GM12878 (cell line): Measurements from ENCODE around the gene IQSEC2. TPM values are rescaled to one million over a fixed set of nuclear protein-coding genes. Genes with fewer than 3 reads are reported as not detected.
A peak's percentile ranks its signal among the peaks of the same experiment; 100 is the strongest.

ENCODE experiments used
- BCLAF1 ChIP-seq: fragments of 450-650 bp; IDR thresholded peaks from 2 replicates; pipeline ENCODE4 v1.6.1; 2017; ENCODE audit warnings: antibody characterized with exemption, mild to moderate bottlenecking, moderate library complexity
- BHLHE40 ChIP-seq, 2 experiments: fragments of 450-650 bp in 1 of 2; IDR thresholded peaks; 2 replicates each; pipeline ENCODE4 v1.6.1; 2011 to 2017; ENCODE audit warnings: low read depth in 2 of 2, borderline replicate concordance in 1 of 2, improper control_type of control experiment in 1 of 2, low read length in 1 of 2, mild to moderate bottlenecking in 1 of 2
- HCFC1 ChIP-seq: fragments of 150-350 bp; IDR thresholded peaks from 2 replicates; pipeline ENCODE4 v1.6.1; 2014; ENCODE audit warnings: low read length
- IKZF2 ChIP-seq, 2 experiments: fragments of 450-650 bp; IDR thresholded peaks; 2 replicates each; pipeline ENCODE4 v1.6.1; 2017; ENCODE audit warnings: mild to moderate bottlenecking in 2 of 2, moderate library complexity in 2 of 2
- JUNB ChIP-seq: IDR thresholded peaks from 2 replicates; pipeline ENCODE4 v1.6.1; 2016; ENCODE audit warnings: antibody characterized with exemption, mild to moderate bottlenecking
- NR2F1 ChIP-seq: fragments of 450-650 bp; conservative IDR thresholded peaks from 2 replicates; pipeline ENCODE4 v1.6.1; 2017; ENCODE audit warnings: mild to moderate bottlenecking
- RELB ChIP-seq: fragments of 450-650 bp; IDR thresholded peaks from 2 replicates; pipeline ENCODE4 v1.6.1; 2017; ENCODE audit warnings: low read depth, mild to moderate bottlenecking, moderate library complexity
- SUPT20H ChIP-seq: IDR thresholded peaks from 2 replicates; pipeline ENCODE4 v1.6.1; 2011; ENCODE audit warnings: low read depth, mild to moderate bottlenecking, low read length, moderate library complexity, borderline replicate concordance; ENCODE audit not compliant: control insufficient read depth
- polyA plus RNA-seq, 11 experiments: library from polyadenylated mRNA; depleted of rRNA in 4 of 11; unstranded in 6 of 11; stranded (reverse) in 5 of 11; fragments of >200 nt; fragmentation: Nextera tagmentation in 4 of 11; fragmentation: Illumina TruSeq in 1 of 11; extraction: Ambion mirVana in 4 of 11; extraction: Trizol in 1 of 11; gene quantifications; 1 replicate in 1 of 11; 2 replicates in 10 of 11; pipeline versions ENCODE4 v1.2.1 to v1.2.3, GENCODE V29; 2011 to 2016; ENCODE audit warnings: inconsistent platforms in 2 of 11, missing spikeins in 2 of 11, low read depth in 1 of 11
- total RNA-seq, 4 experiments: library from RNA; depleted of rRNA in 3 of 4; stranded (reverse); fragments of >200 nt in 3 of 4; fragmentation: Illumina TruSeq in 1 of 4; extraction: Trizol in 1 of 4; gene quantifications; 2 replicates each; pipeline versions ENCODE4 v1.2.1 to v1.2.3, GENCODE V29; 2013 to 2021
- TF ChIP-seq, protein P1 (sequence below): fragments of 450-650 bp; formaldehyde crosslinking; IDR thresholded peaks from 2 replicates; pipeline ENCODE4 v1.4.0; 2022; ENCODE audit warnings: mild to moderate bottlenecking, moderate library complexity
- TF ChIP-seq, protein P2 (sequence below): fragments of 450-650 bp; IDR thresholded peaks from 2 replicates; pipeline ENCODE4 v1.6.1; 2016; ENCODE audit warnings: mild to moderate bottlenecking, moderate library complexity, borderline replicate concordance
- TF ChIP-seq, protein P3 (sequence below): fragments of 150-350 bp; IDR thresholded peaks from 2 replicates; pipeline ENCODE4 v1.6.1; 2016; ENCODE audit warnings: low read depth, low read length

Gene IQSEC2
- total and polyA plus RNA-seq, 10 of the 15 experiments (the other 5 are each of a cell fraction or from before 2014, with no cell fraction given), result 0.01 to 0.23 (median 0.04) TPM; not detected in 3

GRCh38 chrX:53224860-53225797 is 56.3 kb downstream of the IQSEC2 start, which contains the start of gene KDM5C (continued):
- TF ChIP-seq, protein P1, sequence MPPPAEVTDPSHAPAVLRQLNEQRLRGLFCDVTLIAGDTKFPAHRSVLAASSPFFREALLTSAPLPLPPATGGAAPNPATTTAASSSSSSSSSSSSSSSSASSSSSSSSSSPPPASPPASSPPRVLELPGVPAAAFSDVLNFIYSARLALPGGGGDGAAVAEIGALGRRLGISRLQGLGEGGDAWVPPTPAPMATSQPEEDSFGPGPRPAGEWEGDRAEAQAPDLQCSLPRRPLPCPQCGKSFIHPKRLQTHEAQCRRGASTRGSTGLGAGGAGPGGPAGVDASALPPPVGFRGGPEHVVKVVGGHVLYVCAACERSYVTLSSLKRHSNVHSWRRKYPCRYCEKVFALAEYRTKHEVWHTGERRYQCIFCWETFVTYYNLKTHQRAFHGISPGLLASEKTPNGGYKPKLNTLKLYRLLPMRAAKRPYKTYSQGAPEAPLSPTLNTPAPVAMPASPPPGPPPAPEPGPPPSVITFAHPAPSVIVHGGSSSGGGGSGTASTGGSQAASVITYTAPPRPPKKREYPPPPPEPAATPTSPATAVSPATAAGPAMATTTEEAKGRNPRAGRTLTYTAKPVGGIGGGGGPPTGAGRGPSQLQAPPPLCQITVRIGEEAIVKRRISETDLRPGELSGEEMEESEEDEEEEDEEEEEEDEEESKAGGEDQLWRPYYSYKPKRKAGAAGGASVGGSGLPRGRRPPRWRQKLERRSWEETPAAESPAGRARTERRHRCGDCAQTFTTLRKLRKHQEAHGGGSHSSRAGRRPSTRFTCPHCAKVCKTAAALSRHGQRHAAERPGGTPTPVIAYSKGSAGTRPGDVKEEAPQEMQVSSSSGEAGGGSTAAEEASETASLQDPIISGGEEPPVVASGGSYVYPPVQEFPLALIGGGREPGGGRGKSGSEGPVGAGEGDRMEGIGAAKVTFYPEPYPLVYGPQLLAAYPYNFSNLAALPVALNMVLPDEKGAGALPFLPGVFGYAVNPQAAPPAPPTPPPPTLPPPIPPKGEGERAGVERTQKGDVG (CRISPR knock-in tag), result no peak
- TF ChIP-seq JUNB (no peak), BCLAF1 (no peak), SUPT20H (no peak), IKZF2 (IDR thresholded peaks at IDR 0.05) (peak; percentile 48 to 72), RELB (peak; percentile 92), BHLHE40 (IDR thresholded peaks at IDR 0.05; ENCODE audit: borderline replicate concordance in 1 of 2, low read depth in 2 of 2, low read length in 1 of 2) (peak; percentile 89 to 94), NR2F1 (peak; percentile 64; the same call in 1 of the 2 replicates), HCFC1 (peak; percentile 55)
- TF ChIP-seq, protein P2, sequence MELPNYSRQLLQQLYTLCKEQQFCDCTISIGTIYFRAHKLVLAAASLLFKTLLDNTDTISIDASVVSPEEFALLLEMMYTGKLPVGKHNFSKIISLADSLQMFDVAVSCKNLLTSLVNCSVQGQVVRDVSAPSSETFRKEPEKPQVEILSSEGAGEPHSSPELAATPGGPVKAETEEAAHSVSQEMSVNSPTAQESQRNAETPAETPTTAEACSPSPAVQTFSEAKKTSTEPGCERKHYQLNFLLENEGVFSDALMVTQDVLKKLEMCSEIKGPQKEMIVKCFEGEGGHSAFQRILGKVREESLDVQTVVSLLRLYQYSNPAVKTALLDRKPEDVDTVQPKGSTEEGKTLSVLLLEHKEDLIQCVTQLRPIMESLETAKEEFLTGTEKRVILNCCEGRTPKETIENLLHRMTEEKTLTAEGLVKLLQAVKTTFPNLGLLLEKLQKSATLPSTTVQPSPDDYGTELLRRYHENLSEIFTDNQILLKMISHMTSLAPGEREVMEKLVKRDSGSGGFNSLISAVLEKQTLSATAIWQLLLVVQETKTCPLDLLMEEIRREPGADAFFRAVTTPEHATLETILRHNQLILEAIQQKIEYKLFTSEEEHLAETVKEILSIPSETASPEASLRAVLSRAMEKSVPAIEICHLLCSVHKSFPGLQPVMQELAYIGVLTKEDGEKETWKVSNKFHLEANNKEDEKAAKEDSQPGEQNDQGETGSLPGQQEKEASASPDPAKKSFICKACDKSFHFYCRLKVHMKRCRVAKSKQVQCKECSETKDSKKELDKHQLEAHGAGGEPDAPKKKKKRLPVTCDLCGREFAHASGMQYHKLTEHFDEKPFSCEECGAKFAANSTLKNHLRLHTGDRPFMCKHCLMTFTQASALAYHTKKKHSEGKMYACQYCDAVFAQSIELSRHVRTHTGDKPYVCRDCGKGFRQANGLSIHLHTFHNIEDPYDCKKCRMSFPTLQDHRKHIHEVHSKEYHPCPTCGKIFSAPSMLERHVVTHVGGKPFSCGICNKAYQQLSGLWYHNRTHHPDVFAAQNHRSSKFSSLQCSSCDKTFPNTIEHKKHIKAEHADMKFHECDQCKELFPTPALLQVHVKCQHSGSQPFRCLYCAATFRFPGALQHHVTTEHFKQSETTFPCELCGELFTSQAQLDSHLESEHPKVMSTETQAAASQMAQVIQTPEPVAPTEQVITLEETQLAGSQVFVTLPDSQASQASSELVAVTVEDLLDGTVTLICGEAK, result peak; percentile 84
- TF ChIP-seq, protein P3, sequence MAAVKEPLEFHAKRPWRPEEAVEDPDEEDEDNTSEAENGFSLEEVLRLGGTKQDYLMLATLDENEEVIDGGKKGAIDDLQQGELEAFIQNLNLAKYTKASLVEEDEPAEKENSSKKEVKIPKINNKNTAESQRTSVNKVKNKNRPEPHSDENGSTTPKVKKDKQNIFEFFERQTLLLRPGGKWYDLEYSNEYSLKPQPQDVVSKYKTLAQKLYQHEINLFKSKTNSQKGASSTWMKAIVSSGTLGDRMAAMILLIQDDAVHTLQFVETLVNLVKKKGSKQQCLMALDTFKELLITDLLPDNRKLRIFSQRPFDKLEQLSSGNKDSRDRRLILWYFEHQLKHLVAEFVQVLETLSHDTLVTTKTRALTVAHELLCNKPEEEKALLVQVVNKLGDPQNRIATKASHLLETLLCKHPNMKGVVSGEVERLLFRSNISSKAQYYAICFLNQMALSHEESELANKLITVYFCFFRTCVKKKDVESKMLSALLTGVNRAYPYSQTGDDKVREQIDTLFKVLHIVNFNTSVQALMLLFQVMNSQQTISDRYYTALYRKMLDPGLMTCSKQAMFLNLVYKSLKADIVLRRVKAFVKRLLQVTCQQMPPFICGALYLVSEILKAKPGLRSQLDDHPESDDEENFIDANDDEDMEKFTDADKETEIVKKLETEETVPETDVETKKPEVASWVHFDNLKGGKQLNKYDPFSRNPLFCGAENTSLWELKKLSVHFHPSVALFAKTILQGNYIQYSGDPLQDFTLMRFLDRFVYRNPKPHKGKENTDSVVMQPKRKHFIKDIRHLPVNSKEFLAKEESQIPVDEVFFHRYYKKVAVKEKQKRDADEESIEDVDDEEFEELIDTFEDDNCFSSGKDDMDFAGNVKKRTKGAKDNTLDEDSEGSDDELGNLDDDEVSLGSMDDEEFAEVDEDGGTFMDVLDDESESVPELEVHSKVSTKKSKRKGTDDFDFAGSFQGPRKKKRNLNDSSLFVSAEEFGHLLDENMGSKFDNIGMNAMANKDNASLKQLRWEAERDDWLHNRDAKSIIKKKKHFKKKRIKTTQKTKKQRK, result no peak
